ENCODE data around the gene FOXK1. TPM values are rescaled to one million over a fixed set of nuclear protein-coding genes. Genes with fewer than 3 reads are reported as not detected.
"Not testable (repeated sequence)": the region's sequence is repeated elsewhere in the genome, so short reads cannot be mapped to it uniquely, and the experiment has no call there.

FOXK1 gene
- polyA plus RNA-seq (2013, experiment 1 of 4), result 15.4 TPM
- polyA plus RNA-seq (2013, experiment 2 of 4), result 18.3 TPM
- 10.4 TPM for polyA plus RNA-seq (2013, experiment 3 of 4)
- 10.8 TPM for polyA plus RNA-seq (2013, experiment 4 of 4)

GRCh38 chr7:4681886-4682620, at the start of gene FOXK1:
Gene FOXK1 (plus strand): TSS chr7:4682295. CDS start chr7:4682309, 14 bp downstream.
- Histone ChIP-seq H3K27me3 (ENCODE audit: control insufficient read depth, insufficient read depth, low read length, poor library complexity, severe bottlenecking) (peaks cover 20% of the 10 kb centered on the region), H3K27ac (ENCODE audit: insufficient read depth, low read depth, low read length, poor library complexity, severe bottlenecking) (no peak within 1 kb of the TSS), H3K4me1 (ENCODE audit: control insufficient read depth, insufficient read depth, low read length) (peaks cover 14% of the 10 kb centered on the region), H3K36me3 (ENCODE audit: control insufficient read depth, insufficient read depth, low read length) (no peaks in the 10 kb centered on the region), H3K4me3 (ENCODE audit: insufficient read depth, low read depth, low read length) (peak within 1 kb of the TSS; percentile 79), H3K9me3 (ENCODE audit: control insufficient read depth, low read length) (no peaks in the 10 kb centered on the region)
- 2% methylated on average over 116 of the region's 116 CpGs for WGBS, 2 experiments

GRCh38 chr7:4633012-4633411, 49.1 kb upstream of the FOXK1 start:
- Histone ChIP-seq H3K4me1 (ENCODE audit: control insufficient read depth, insufficient read depth, low read length) (no peaks in the 10 kb centered on the region), H3K27me3 (ENCODE audit: control insufficient read depth, insufficient read depth, low read length, poor library complexity, severe bottlenecking) (peaks cover 25% of the 10 kb centered on the region), H3K36me3 (ENCODE audit: control insufficient read depth, insufficient read depth, low read length) (no peaks in the 10 kb centered on the region), H3K27ac (ENCODE audit: insufficient read depth, low read depth, low read length, poor library complexity, severe bottlenecking) (no peak overlapping the region), H3K4me3 (ENCODE audit: insufficient read depth, low read depth, low read length) (no peak overlapping the region), H3K9me3 (ENCODE audit: control insufficient read depth, low read length) (no peaks in the 10 kb centered on the region)
- WGBS, 2 experiments, result 90% methylated on average over 2 of the region's 3 CpGs

- Histone ChIP-seq H3K4me1 (ENCODE audit: control insufficient read depth, insufficient read depth, low read length) (no peaks in the 10 kb centered on the region), H3K27ac (ENCODE audit: insufficient read depth, low read depth, low read length, poor library complexity, severe bottlenecking) (no peak overlapping the region), H3K4me3 (ENCODE audit: insufficient read depth, low read depth, low read length) (no peak overlapping the region), H3K9me3 (ENCODE audit: control insufficient read depth, low read length) (no peaks in the 10 kb centered on the region), H3K36me3 (ENCODE audit: control insufficient read depth, insufficient read depth, low read length) (no peaks in the 10 kb centered on the region), H3K27me3 (ENCODE audit: control insufficient read depth, insufficient read depth, low read length, poor library complexity, severe bottlenecking) (peaks cover 24% of the 10 kb centered on the region)
- WGBS, 2 experiments, result 92 to 94% methylated on average over 4 of the region's 4 CpGs
Observed at GRCh38 chr7:4634166-4634565, 47.9 kb upstream of the FOXK1 start.

- H3K36me3 ChIP-seq (ENCODE audit: control insufficient read depth, insufficient read depth, low read length), result no peaks in the 10 kb centered on the region
- 84 to 85% methylated on average over 17 of the region's 17 CpGs for WGBS, 2 experiments
- H3K4me1 ChIP-seq (ENCODE audit: control insufficient read depth, insufficient read depth, low read length), result no peaks in the 10 kb centered on the region
- no peak overlapping the region for H3K27ac ChIP-seq (ENCODE audit: insufficient read depth, low read depth, low read length, poor library complexity, severe bottlenecking)
- no peak overlapping the region for H3K4me3 ChIP-seq (ENCODE audit: insufficient read depth, low read depth, low read length)
- H3K9me3 ChIP-seq (ENCODE audit: control insufficient read depth, low read length), result no peaks in the 10 kb centered on the region
- H3K27me3 ChIP-seq (ENCODE audit: control insufficient read depth, insufficient read depth, low read length, poor library complexity, severe bottlenecking), result no peaks in the 10 kb centered on the region
Observed at GRCh38 chr7:4638781-4639575, 43.1 kb upstream of the FOXK1 start.

- no peaks in the 10 kb centered on the region for H3K9me3 ChIP-seq (ENCODE audit: control insufficient read depth, low read length)
- 50 to 54% methylated on average over 18 of the region's 18 CpGs for WGBS, 2 experiments
- no peak overlapping the region for H3K27ac ChIP-seq (ENCODE audit: insufficient read depth, low read depth, low read length, poor library complexity, severe bottlenecking)
- H3K36me3 ChIP-seq (ENCODE audit: control insufficient read depth, insufficient read depth, low read length), result no peaks in the 10 kb centered on the region
- H3K4me1 ChIP-seq (ENCODE audit: control insufficient read depth, insufficient read depth, low read length), result no peaks in the 10 kb centered on the region
- H3K27me3 ChIP-seq (ENCODE audit: control insufficient read depth, insufficient read depth, low read length, poor library complexity, severe bottlenecking), result no peaks in the 10 kb centered on the region
- H3K4me3 ChIP-seq (ENCODE audit: insufficient read depth, low read depth, low read length), result no peak overlapping the region
Observed at GRCh38 chr7:4641091-4641666, 40.9 kb upstream of the FOXK1 start.

- H3K9me3 ChIP-seq (ENCODE audit: control insufficient read depth, low read length), result no peaks in the 10 kb centered on the region
- no peaks in the 10 kb centered on the region for H3K4me1 ChIP-seq (ENCODE audit: control insufficient read depth, insufficient read depth, low read length)
- H3K27ac ChIP-seq (ENCODE audit: insufficient read depth, low read depth, low read length, poor library complexity, severe bottlenecking), result peak overlapping the region; percentile 58
- H3K36me3 ChIP-seq (ENCODE audit: control insufficient read depth, insufficient read depth, low read length), result no peaks in the 10 kb centered on the region
- WGBS, 2 experiments, result 2 to 3% methylated on average over 103 of the region's 103 CpGs
- H3K27me3 ChIP-seq (ENCODE audit: control insufficient read depth, insufficient read depth, low read length, poor library complexity, severe bottlenecking), result no peaks in the 10 kb centered on the region
- peak overlapping the region; percentile 38 for H3K4me3 ChIP-seq (ENCODE audit: insufficient read depth, low read depth, low read length)
Observed at GRCh38 chr7:4641667-4642467, 40.2 kb upstream of the FOXK1 start.

GRCh38 chr7:4642468-4643203, 39.5 kb upstream of the FOXK1 start:
- WGBS, 2 experiments, result 81 to 82% methylated on average over 20 of the region's 20 CpGs
- Histone ChIP-seq H3K27ac (ENCODE audit: insufficient read depth, low read depth, low read length, poor library complexity, severe bottlenecking) (no peak overlapping the region), H3K27me3 (ENCODE audit: control insufficient read depth, insufficient read depth, low read length, poor library complexity, severe bottlenecking) (no peaks in the 10 kb centered on the region), H3K4me3 (ENCODE audit: insufficient read depth, low read depth, low read length) (peak overlapping the region; percentile 38), H3K9me3 (ENCODE audit: control insufficient read depth, low read length) (no peaks in the 10 kb centered on the region), H3K4me1 (ENCODE audit: control insufficient read depth, insufficient read depth, low read length) (no peaks in the 10 kb centered on the region), H3K36me3 (ENCODE audit: control insufficient read depth, insufficient read depth, low read length) (no peaks in the 10 kb centered on the region)

- H3K27ac ChIP-seq (ENCODE audit: insufficient read depth, low read depth, low read length, poor library complexity, severe bottlenecking); H3K36me3 ChIP-seq (ENCODE audit: control insufficient read depth, insufficient read depth, low read length); H3K27me3 ChIP-seq (ENCODE audit: control insufficient read depth, insufficient read depth, low read length, poor library complexity, severe bottlenecking); H3K4me3 ChIP-seq (ENCODE audit: insufficient read depth, low read depth, low read length); H3K9me3 ChIP-seq (ENCODE audit: control insufficient read depth, low read length); H3K4me1 ChIP-seq (ENCODE audit: control insufficient read depth, insufficient read depth, low read length): not testable (repeated sequence)
- 94 to 95% methylated on average over 5 of the region's 5 CpGs for WGBS, 2 experiments
Observed at GRCh38 chr7:4643204-4643471, 39.0 kb upstream of the FOXK1 start.

GRCh38 chr7:4645246-4645645, 36.8 kb upstream of the FOXK1 start:
- no peaks in the 10 kb centered on the region for H3K9me3 ChIP-seq (ENCODE audit: control insufficient read depth, low read length)
- WGBS, 2 experiments, result 89% methylated on average over 1 to 2 of the region's 2 CpGs

More at GRCh38 chr7:4645246-4645645, 36.8 kb upstream of the FOXK1 start:
- no peaks in the 10 kb centered on the region for H3K36me3 ChIP-seq (ENCODE audit: control insufficient read depth, insufficient read depth, low read length)
- H3K27ac ChIP-seq (ENCODE audit: insufficient read depth, low read depth, low read length, poor library complexity, severe bottlenecking), result no peak overlapping the region
- peaks cover 4% of the 10 kb centered on the region for H3K4me1 ChIP-seq (ENCODE audit: control insufficient read depth, insufficient read depth, low read length)
- no peak overlapping the region for H3K4me3 ChIP-seq (ENCODE audit: insufficient read depth, low read depth, low read length)
- H3K27me3 ChIP-seq (ENCODE audit: control insufficient read depth, insufficient read depth, low read length, poor library complexity, severe bottlenecking), result no peaks in the 10 kb centered on the region

All from ectodermal cell (in vitro differentiated cells).